Heart left ventricle (tissue), 16 donors: ENCODE data around the gene DCAF11. TPM values are rescaled to one million over a fixed set of nuclear protein-coding genes. Genes with fewer than 3 reads are reported as not detected.

Experiments
- ATAC-seq, 4 donors: fragments of 200-7000 bp; cut with Tn5 transposase; one replicate each; pipeline ENCODE4 v1.9.1; 2020 to 2022; ENCODE audit warnings: moderate library complexity in 4 of 4, mild to moderate bottlenecking in 3 of 4, moderate number of reproducible peaks in 1 of 4
- DNase-seq, 5 donors: peaks; one replicate each; pipeline ENCODE4 v3.0.0-alpha.2; 2020
- H3K27ac ChIP-seq, 12 donors: fragments of 200-600 bp; sonication (generic) in 4 of 12; one replicate each; pipeline versions ENCODE4 v1.5.0 to v1.8.0; 2016 to 2022; ENCODE audit warnings: mild to moderate bottlenecking in 2 of 12
- H3K27me3 ChIP-seq, 9 donors: fragments of 200-600 bp; sonication (generic) in 2 of 9; one replicate each; pipeline versions ENCODE4 v1.5.1 to v1.8.0; 2016 to 2022; ENCODE audit warnings: mild to moderate bottlenecking in 3 of 9
- H3K36me3 ChIP-seq, 9 donors: fragments of 200-600 bp; sonication (generic) in 2 of 9; one replicate each; pipeline versions ENCODE4 v1.5.0 to v1.8.0; 2018 to 2022; ENCODE audit warnings: mild to moderate bottlenecking in 2 of 9
- H3K4me1 ChIP-seq, 12 donors: fragments of 200-600 bp; sonication (generic) in 4 of 12; one replicate each; pipeline versions ENCODE4 v1.5.0 to v1.8.0; 2016 to 2022; ENCODE audit warnings: mild to moderate bottlenecking in 3 of 12
- H3K4me3 ChIP-seq, 12 donors: fragments of 200-600 bp; sonication (generic) in 4 of 12; one replicate each; pipeline versions ENCODE4 v1.5.0 to v1.8.0; 2017 to 2022; ENCODE audit warnings: mild to moderate bottlenecking in 9 of 12, moderate library complexity in 4 of 12
- H3K9me3 ChIP-seq, 12 donors: fragments of 200-600 bp; sonication (generic) in 4 of 12; one replicate each; pipeline versions ENCODE4 v1.5.0 to v1.8.0; 2016 to 2022; ENCODE audit warnings: mild to moderate bottlenecking in 1 of 12
- POLR2A ChIP-seq, 2 donors: fragments of 450-650 bp; IDR thresholded peaks; one replicate each; pipeline ENCODE4 v1.6.1; 2017; ENCODE audit warnings: antibody characterized with exemption in 2 of 2, mild to moderate bottlenecking in 2 of 2, moderate library complexity in 2 of 2
- WGBS, 4 donors: extraction: QIAGEN DNeasy Blood & Tissue Kit in 2 of 4; methylation state at CpG; one replicate each; pipeline versions ENCODE4 v1.1.5 to v1.1.7; 2013 to 2018; 5-methylcytosine and 5-hydroxymethylcytosine counted together
- intact Hi-C, 10 donors: fragments of 100-400 bp; cut with DNase I; formaldehyde crosslinking; loops; one replicate each; pipeline versions ENCODE4 v1.11.1 to v1.14.2; 2022
- long read RNA-seq, 3 donors: library from polyadenylated mRNA; unstranded; transcript quantifications; one replicate each; pipeline ENCODE4 v2.0.0, GENCODE V29; 2020 to 2021
- polyA plus RNA-seq, 2 donors: library from polyadenylated mRNA; stranded (reverse); fragments of 200-250 nt; gene quantifications; one replicate each; pipeline ENCODE4 v1.2.3, GENCODE V29; 2013
- total RNA-seq, 9 donors: library from RNA; depleted of rRNA in 2 of 9; stranded (reverse); fragments of >200 nt in 2 of 9; fragmentation: NEBNext Ultra II Directional in 3 of 9; extraction: Animal tissue kit (Norgen Biotek cat#: 25700) in 3 of 9; gene quantifications; one replicate each; pipeline versions ENCODE4 v1.1.0 to v1.2.4, GENCODE V29; 2016 to 2023
- TF ChIP-seq, protein P1 (sequence below), 12 donors: fragments of 200-600 bp; sonication (generic) in 4 of 12; IDR thresholded peaks; one replicate each; pipeline versions ENCODE4 v1.5.0 to v1.8.0; 2018 to 2022; ENCODE audit warnings: antibody characterized with exemption in 12 of 12, mild to moderate bottlenecking in 5 of 12
- donor health status: ischemic (EF 13 %, LVEDD 7.1; RV severe dilation, severe dysfunction).
- donor health status: healthy with polysubstance abuse.
- donor health status: DM: no; HTN: yes; CAD: no.
- donor health status: DM: no; HTN: no; CAD: no.
- donor health status: ischemic (EF 25% LVEDD 6.9; RV normal size, moderate dysfunction).
- donor health status: ischemic (EF 25% LVEDD 5.7; RV mildly dilated, moderate dysfunction).
- donor health status: healthy.
- donor health status: DM: yes; HTN: yes; CAD: no.
- donor health status: ischemic (EF 35%, LVEDD 5.7; RV mildly dilated, moderate dysfunction).
- donor health status: nonischemic (EF 11% LVEDD 7.7; RV severe dilation, severe dysfunction).
- donor health status: DM: yes; HTN: yes; CAD: no.
- donor health status: PGD.
- donor health status: ischemic (EF 29% LVEDD 5.4; RV normal size, mild dysfunction).
- donor health status: nonischemic (EF 23%, LVEDD 6.1; RV moderate dilation, normal function).

Gene DCAF11
- 100 to 1,000 TPM in 2 of 9 donors, 10 to 100 TPM in 7; 55.1 to 117 (median 75.0) TPM for total RNA-seq
- 100 to 1,000 TPM in 1 of 2 donors, 10 to 100 TPM in 1; 25.3 to 111 TPM for polyA plus RNA-seq
- long read RNA-seq, donor 1, full-length matches to known transcripts, result 32 of 149 reads
- long read RNA-seq, donor 1, partial matches to known transcripts, result 103 of 149 reads
- long read RNA-seq, donor 1, other reads (novel, unspliced or antisense), result 14 of 149 reads
- long read RNA-seq, donor 2, full-length matches to known transcripts, result 257 of 376 reads
- long read RNA-seq, donor 2, partial matches to known transcripts, result 66 of 376 reads
- long read RNA-seq, donor 2, other reads (novel, unspliced or antisense), result 53 of 376 reads
- long read RNA-seq, donor 3, full-length matches to known transcripts, result 53 of 93 reads
- long read RNA-seq, donor 3, partial matches to known transcripts, result 27 of 93 reads
- long read RNA-seq, donor 3, other reads (novel, unspliced or antisense), result 13 of 93 reads

DNA sequence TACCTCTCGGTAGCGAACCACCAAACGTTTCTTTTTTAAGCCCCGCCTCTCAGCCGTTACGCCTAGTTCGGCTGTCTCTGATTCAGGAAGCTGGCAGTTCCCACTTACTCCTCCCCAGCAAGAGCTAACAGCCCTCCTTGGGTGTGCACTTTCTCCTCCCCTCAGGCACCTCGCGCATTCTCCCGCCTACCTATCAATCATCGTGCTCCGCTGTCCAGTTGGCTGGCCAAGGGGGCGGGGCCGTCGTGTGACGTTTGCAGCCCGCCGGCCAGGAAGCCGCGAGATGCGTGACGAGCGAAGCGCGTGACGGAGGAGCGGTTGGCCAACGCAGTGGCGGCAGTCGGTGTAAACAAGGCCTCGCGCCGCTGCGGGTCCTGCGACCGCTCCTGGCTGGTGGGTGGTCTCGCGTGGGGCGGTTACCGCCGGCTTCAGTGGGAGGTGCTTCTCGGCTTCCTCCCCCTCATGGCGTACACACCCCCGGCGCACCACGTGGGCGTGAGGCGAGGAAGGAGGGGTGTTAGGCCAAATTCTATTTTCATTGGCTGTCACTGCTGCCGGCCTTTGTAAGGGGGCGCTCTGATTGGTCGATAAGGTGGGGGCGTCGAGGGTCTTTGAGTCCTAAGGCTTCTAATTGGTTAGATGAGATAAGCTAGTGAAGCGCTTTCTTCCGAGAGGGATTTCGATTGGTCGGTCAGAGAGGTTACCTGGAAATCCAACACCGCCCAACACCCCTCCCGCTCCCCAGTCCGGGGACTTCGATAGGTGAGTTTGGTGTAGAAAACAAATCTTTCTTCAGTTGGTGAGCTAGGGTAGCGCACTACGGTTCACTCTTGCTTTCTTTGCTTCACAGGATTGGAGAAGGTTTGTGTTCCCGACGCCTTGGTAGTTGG is at the start of gene DCAF11, which contains the start of gene NRL:
TSS of gene DCAF11 (plus strand) at position 246 of the 890 bp plus-strand sequence. CDS start 818 bp downstream, outside the sequence.
TSS of gene NRL (minus strand) at position 418 of the 890 bp plus-strand sequence. CDS start 32,101 bp downstream, outside the sequence.
- Histone ChIP-seq H3K27me3 (no peaks in the 10 kb centered on the region), H3K9me3 (no peaks in the 10 kb centered on the region), H3K36me3 (peaks cover 0 to 36% (median 30%) of the 10 kb centered on the region in 9 donors), H3K4me1 (peaks cover 0 to 31% (median 18%) of the 10 kb centered on the region in 12 donors), H3K4me3 (peak within 1 kb of the TSS; percentile 48 to 79 (median 71)), H3K27ac (peak within 1 kb of the TSS; percentile 95 to 100 (median 97))
- ATAC-seq (peak; percentile 93 to 95 (median 94)), DNase-seq (peak; percentile 99)
- 0% methylated on average over 44 to 65 of the region's 65 CpGs for WGBS, 4 donors
- peak in 1 of 2 donors; percentile 9 for TF ChIP-seq POLR2A (IDR thresholded peaks at IDR 0.05)
- TF ChIP-seq, protein P1, sequence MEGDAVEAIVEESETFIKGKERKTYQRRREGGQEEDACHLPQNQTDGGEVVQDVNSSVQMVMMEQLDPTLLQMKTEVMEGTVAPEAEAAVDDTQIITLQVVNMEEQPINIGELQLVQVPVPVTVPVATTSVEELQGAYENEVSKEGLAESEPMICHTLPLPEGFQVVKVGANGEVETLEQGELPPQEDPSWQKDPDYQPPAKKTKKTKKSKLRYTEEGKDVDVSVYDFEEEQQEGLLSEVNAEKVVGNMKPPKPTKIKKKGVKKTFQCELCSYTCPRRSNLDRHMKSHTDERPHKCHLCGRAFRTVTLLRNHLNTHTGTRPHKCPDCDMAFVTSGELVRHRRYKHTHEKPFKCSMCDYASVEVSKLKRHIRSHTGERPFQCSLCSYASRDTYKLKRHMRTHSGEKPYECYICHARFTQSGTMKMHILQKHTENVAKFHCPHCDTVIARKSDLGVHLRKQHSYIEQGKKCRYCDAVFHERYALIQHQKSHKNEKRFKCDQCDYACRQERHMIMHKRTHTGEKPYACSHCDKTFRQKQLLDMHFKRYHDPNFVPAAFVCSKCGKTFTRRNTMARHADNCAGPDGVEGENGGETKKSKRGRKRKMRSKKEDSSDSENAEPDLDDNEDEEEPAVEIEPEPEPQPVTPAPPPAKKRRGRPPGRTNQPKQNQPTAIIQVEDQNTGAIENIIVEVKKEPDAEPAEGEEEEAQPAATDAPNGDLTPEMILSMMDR (IDR thresholded peaks at IDR 0.05), result peak in 2 of 12 donors; percentile 22 to 36
- intact Hi-C loops, result loop anchor here in 5 of 10 donors (1.0 to 5.0 kb wide), 8 partner anchors 16 to 74 kb away; partner anchors contain the start of genes IRF9 (in 3 of the 5), EMC9 (in 2 of the 5), PSME2 (in 2 of the 5) and FITM1 (in 1 of the 5)

DNA sequence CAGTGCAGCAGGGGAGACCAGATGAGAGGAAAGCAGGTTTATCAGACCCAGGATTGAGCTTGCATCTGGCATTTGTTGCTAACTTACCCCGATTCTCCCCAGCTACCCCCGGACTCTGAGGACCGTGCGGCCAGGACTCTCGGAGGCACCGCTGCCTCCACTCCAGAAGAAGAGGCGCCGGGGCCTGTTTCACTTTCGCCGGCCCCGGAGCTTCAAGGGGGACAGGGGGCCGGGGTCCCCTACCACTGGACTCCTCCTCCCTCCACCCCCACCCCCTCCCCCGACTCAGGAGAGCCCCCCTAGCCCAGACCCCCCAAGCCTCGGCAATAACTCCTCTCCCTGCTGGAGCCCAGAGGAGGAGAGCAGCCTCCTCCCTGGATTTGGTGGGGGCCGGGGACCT is 49.7 kb upstream of the DCAF11 start:
- no peaks in the 10 kb centered on the region for H3K27me3 ChIP-seq

DNA sequence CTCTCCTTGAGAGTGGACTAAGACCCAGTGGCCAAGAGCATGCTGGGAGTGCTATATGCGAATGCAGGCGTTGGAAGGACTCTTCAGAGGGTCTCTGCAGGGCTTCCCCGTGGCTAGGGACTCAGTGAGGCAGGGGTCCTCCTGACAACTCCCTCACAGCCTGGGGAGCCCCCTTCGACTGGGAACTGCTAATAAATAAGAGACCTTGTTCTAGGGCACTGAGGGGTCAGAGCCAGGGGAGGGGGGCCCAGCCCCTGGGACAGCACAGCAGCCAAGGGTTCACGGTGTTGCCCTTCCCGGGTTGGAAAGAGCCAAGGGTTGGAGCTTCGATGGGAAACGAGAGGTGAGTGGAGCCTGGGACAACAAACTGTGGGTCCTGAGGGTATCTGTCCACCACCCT is 49.2 kb upstream of the DCAF11 start:
- TF ChIP-seq, protein P1 (IDR thresholded peaks at IDR 0.05), result no peak
- TF ChIP-seq POLR2A (IDR thresholded peaks at IDR 0.05), result no peak
- Histone ChIP-seq H3K27ac (no peak overlapping the region), H3K36me3 (no peaks in the 10 kb centered on the region), H3K4me3 (no peak overlapping the region), H3K27me3 (no peaks in the 10 kb centered on the region), H3K4me1 (no peaks in the 10 kb centered on the region), H3K9me3 (no peaks in the 10 kb centered on the region)
- DNase-seq (peak in 1 of 5 donors; percentile 6), ATAC-seq (no peak)
- intact Hi-C loops, result loop anchor here in 1 of 10 donors (10.0 kb wide), 1 partner anchor 89 kb away; no protein-coding TSS in a partner anchor
- WGBS, 4 donors, result 39 to 68% (median 60%) methylated on average over 6 to 8 of the region's 8 CpGs

More for the DNA sequence above, 49.7 kb upstream of the DCAF11 start:
- WGBS, 4 donors, result 76 to 92% (median 85%) methylated on average over 13 to 15 of the region's 15 CpGs
- ATAC-seq, result no peak
- Histone ChIP-seq H3K4me3 (no peak overlapping the region), H3K9me3 (no peaks in the 10 kb centered on the region), H3K27ac (no peak overlapping the region), H3K4me1 (no peaks in the 10 kb centered on the region), H3K36me3 (no peaks in the 10 kb centered on the region)
- no peak for TF ChIP-seq POLR2A (IDR thresholded peaks at IDR 0.05)
- TF ChIP-seq, protein P1 (IDR thresholded peaks at IDR 0.05), result no peak
- intact Hi-C loops, result loop anchor here in 1 of 10 donors (10.0 kb wide), 1 partner anchor 90 kb away; no protein-coding TSS in a partner anchor
- DNase-seq, result peak in 1 of 5 donors; percentile 6
